ENCODE measurements around the gene EVA1A.
"Not testable (repeated sequence)": the region's sequence is repeated elsewhere in the genome, so short reads cannot be mapped to it uniquely, and the experiment has no call there.

The EVA1A gene

GRCh38 chr2:75488157-75488556 lies 72.6 kb downstream of the EVA1A start:
- ChIA-PET CTCF (interaction anchor here (1.3 kb wide), 1 partner anchor 17 kb away, joined by 3 read pairs; no protein-coding TSS in a partner anchor), POLR2A (no interaction called here)
- no peak for DNase-seq (ENCODE audit: extremely low spot score)
- no peak for TF ChIP-seq CTCF (IDR thresholded peaks at IDR 0.05; ENCODE audit: control extremely low read depth, extremely low read depth, low read depth, missing control alignments)

DNA sequence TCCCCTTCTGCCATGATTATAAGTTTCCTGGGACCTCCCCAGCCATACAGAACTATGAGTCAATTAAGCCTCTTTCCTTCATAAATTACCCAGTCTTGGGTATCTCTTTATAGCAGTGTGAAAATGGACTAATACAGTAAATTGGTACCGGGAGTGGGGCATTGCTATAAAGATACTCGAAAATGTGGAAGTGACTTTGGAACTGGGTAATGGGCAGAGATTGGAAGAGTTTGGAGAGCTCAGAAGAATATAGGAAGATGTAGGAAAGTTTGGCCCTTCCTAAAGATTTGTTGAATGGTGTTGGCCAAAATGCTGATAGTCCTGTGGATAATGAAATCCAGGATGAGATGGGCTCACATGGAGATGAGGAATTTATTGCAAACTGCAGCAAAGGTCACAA lies 74.0 kb downstream of the EVA1A start:
- POLR2A ChIA-PET; DNase-seq (ENCODE audit: extremely low spot score): not testable (repeated sequence)
- CTCF ChIA-PET, result interaction anchor here (1.4 kb wide), 1 partner anchor 18 kb away, joined by 3 read pairs; no protein-coding TSS in a partner anchor

DNA sequence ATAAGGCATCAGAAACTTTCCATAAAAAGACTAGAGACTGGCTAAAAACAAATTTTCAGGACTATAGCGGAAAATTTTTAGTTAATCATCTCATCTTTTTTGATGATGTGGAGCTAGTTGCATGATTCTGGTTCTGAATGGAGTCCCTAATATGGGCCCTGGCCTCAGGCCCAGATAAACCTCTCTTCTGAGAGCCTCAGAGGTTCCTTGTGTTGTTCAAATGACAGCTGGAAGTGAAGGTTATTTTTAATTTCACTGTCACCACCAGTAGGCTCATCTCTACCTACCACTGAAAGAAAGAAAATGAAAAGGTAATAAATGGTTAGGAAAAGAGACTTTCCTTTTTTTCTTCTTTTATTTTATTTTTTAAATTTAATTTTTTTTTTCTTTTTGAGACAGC lies 75.9 kb downstream of the EVA1A start:
- CTCF ChIA-PET, result no interaction called here
- no peak for DNase-seq (ENCODE audit: extremely low spot score)
- POLR2A ChIA-PET, result no interaction called here
- no peak for TF ChIP-seq CTCF (IDR thresholded peaks at IDR 0.05; ENCODE audit: control extremely low read depth, extremely low read depth, low read depth, missing control alignments)

GRCh38 chr2:75483878-75484277 lies 76.9 kb downstream of the EVA1A start:
- TF ChIP-seq CTCF (IDR thresholded peaks at IDR 0.05; ENCODE audit: control extremely low read depth, extremely low read depth, low read depth, missing control alignments), result no peak
- no peak for DNase-seq (ENCODE audit: extremely low spot score)
- ChIA-PET CTCF (interaction anchor here (2.4 to 4.9 kb wide), 2 partner anchors 13 to 17 kb away, joined by 8 to 23 read pairs; no protein-coding TSS in a partner anchor), POLR2A (no interaction called here)

DNA sequence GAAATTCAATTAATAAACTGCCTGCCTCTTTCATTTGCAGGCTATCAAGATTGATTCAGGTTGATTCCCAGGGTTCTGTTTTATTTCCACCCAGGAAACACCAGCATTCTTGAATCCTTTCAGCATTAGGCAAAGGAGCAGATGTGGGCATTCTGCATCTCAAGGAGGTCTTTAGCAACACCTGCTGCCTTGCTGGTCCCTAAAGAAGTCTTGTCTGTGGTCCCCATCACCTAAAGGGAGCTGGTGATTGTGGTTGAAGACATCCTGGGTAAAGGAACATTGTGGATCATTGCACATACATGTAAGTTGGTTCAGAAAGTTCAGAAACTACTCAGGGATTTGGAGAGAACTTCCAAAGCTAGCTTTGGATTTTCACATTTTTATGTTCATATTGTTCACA lies 78.3 kb downstream of the EVA1A start:
- no peak for TF ChIP-seq CTCF (IDR thresholded peaks at IDR 0.05; ENCODE audit: control extremely low read depth, extremely low read depth, low read depth, missing control alignments)
- ChIA-PET CTCF (interaction anchor here (1.2 to 4.9 kb wide), 3 partner anchors 11 to 126 kb away, joined by 5 to 23 read pairs (median 8); no protein-coding TSS in a partner anchor), POLR2A (no interaction called here)
- DNase-seq (ENCODE audit: extremely low spot score), result no peak

DNA sequence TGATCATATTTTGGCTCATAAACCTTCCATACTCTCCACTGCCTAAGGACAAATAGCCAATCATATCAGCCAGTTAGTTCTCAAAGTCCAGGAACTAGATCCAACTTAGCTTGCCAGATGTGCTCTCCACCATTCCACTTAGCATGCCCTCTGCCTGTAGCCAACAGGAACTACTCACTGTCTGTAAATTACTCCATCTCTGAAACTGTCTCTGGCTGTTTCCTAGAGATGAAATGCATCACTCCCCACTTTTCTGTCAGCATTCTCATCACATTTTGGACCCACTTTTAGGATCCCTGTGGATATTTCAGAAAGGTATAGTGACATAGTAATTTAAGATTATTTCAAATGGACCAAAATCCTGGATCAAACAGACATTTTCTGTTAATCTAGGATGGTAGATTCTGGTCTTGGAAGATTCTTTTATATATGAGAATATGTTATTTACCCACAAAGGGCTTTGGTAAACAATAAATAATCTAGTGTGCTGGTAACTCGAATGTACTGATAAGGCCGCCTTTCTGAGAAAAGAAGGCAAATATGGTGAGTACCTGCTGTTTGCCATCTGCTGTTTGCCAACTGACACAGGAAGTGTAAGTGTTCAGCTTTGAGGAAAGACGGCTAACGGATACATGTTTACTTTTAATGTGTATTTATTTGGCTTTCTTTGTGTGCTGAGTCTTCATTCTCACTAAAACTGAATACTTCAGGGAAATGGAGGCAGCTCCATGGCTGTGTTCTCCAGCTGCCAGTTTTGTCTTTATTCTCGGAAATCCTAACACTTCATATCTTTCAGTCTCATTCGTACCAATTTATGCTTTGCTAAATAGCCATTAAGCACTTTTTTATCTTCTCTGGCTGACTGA lies 79.5 kb downstream of the EVA1A start:
- TF ChIP-seq CTCF (IDR thresholded peaks at IDR 0.05; ENCODE audit: control extremely low read depth, extremely low read depth, low read depth, missing control alignments), result no peak
- CTCF ChIA-PET, result interaction anchor here (4.9 to 6.4 kb wide), 2 partner anchors 10 to 14 kb away, joined by 23 to 39 read pairs; no protein-coding TSS in a partner anchor
- POLR2A ChIA-PET, result no interaction called here
- no peak for DNase-seq (ENCODE audit: extremely low spot score)

- POLR2A ChIA-PET, result not testable (repeated sequence)
Measured at GRCh38 chr2:75477696-75478095, 83.0 kb downstream of the EVA1A start.

More at GRCh38 chr2:75477696-75478095, 83.0 kb downstream of the EVA1A start:
- CTCF ChIA-PET, result interaction anchor here (6.4 kb wide), 1 partner anchor 11 kb away, joined by 39 read pairs; no protein-coding TSS in a partner anchor
- DNase-seq (ENCODE audit: extremely low spot score), result not testable (repeated sequence)

Data from GM10248 (cell line).